ENCODE data around the gene FEM1B.

- TF ChIP-seq CTCF (IDR thresholded peaks at IDR 0.05) (peak; percentile 30), ZFX (IDR thresholded peaks at IDR 0.05; ENCODE audit: borderline replicate concordance) (no peak)
These were observed 20.7 kb upstream of the FEM1B start for GRCh38 chr15:68256675-68257450.

Measured in 22Rv1 (cell line).